Limb (tissue), 2 donors: ENCODE results near the gene FBXL17.

ENCODE experiments used
- DNase-seq, 2 donors: peaks; one replicate each; pipeline ENCODE4 v3.0.0-alpha.2; 2016; ENCODE audit errors: extremely low spot score in 2 of 2

FBXL17 gene

DNA sequence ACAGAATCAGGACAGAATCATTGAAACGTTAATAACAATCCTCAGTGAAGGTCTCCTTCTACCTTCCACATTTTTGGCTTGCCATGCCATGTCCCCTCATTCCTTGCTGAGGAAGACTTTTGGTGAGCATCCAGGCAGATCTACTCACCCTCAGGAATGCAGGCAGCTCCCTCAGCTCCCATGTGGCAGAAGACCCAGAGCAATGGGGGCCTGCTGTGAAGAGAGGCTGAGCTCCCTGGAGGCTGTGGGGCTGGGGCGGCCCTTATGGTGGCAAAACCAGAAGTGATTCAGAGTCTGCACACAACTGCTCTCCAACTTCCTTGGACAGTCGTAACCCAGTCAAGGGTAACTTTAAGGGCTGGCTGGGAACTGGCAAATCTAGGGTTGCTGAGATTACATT, 463.9 kb downstream of the FBXL17 start:
- no peak for DNase-seq

GRCh38 chr5:107916731-107917725, 464.9 kb downstream of the FBXL17 start:
- no peak for DNase-seq

DNA sequence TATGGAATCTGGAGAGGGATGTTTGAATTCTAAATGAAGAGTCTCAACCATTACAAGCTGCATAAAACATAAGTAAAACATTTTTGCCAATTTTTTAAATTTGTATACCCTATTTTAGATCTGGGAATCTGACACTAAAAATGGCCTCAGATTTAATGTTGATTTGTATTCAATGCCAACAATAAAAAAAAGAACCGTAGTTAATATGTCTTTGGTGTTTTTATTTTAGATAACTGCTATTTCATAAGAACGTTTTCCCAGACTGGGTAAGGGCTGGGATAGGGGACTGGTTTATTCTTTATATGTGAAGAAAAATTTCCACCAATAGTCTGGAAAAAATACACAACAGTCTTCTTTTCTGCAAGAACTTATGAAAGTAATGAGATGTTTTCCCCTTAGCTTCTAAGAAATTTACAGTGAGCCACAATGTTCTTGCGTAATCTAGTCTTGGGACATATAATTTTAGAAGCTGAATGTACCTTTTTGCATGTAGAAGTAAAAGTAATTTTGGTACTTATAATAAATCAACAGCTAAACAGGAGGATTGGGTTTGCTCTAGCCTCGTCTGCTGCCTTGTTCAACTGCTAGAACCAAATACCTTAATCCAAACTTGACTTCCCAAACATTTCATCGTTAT, 466.6 kb downstream of the FBXL17 start:
- no peak for DNase-seq

DNA sequence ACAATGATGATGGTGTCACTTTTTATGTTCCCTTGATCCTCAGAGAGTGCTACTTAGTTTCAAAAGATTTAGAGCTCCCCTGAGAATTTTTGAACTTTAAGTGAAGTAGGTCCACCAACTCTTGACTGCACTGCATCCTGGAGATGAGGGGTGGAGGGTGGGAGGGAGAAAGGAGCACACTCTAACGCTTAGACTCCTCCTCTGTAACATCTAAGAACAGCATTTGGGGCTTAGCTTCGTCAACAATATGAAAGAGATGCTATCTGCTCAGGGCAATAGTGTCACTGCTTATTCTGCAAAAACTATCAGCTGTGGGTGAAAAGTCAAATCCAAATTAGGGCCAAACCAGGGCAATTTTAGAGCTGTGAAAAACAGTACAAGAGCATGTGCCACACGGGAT, 468.4 kb downstream of the FBXL17 start:
- DNase-seq: no peak

- DNase-seq: no peak
These were observed 481.2 kb downstream of the FBXL17 start for GRCh38 chr5:107900721-107901120.

GRCh38 chr5:107894361-107894760, 487.5 kb downstream of the FBXL17 start:
- no peak for DNase-seq

- no peak for DNase-seq
These were observed 488.3 kb downstream of the FBXL17 start for GRCh38 chr5:107893642-107894041.

GRCh38 chr5:107889387-107889786, 492.5 kb downstream of the FBXL17 start:
- DNase-seq: no peak

DNA sequence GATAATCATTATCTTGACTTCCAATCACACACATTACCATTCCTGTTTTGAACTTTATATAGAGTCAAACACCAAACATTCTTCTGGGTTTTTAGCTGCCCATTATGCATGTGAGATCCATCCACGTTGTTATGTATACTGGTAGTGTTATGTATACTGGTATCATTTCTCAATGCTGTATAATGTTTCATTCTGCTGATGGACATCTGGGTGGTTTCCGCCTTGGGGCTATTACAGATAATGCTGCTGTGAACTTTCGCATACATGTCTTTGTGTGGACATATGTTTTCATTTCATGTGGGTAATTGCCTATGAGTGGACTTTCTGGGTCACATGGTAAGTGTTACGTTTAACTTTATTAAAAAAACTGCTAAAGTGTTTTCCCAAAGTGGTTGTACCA, 493.4 kb downstream of the FBXL17 start:
- no peak for DNase-seq

DNA sequence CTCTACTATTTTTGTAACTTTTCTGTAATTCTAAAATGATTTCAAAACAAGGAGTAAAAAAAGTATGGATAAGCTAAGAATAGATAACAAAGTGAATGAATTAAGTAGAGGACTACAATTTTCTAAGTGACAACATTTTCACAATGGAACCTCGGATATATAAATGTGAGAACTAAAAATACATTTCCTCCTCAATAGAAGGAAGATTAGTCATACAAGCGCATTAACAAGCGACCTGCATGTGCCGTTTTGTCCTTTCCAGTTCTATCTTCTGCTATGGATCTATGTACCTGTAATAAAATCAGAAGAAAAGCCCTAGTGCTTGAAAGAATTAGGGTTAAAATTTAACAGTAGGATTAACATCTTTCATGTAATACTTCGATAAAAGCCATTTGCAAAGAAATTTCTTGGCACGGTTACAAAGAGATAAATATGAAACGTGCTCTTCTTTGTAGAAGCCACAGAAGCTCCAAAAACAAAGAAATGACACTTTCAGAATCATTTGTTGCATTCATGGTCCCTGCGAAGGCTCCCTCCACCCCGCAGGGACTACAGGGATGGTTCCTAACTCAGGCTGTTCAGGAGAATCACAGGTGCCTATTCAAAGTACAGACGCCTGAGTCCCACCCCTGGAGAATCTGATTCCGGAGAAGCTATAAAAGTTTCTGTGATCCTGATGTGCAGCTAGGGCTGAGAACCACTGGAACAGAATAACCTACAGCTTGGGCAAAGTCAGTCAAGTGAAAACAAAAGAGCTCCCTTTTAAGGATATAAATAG, 494.5 kb downstream of the FBXL17 start:
- DNase-seq: no peak

GRCh38 chr5:107885601-107886000, 496.3 kb downstream of the FBXL17 start:
- no peak for DNase-seq

GRCh38 chr5:107884871-107885270, 497.0 kb downstream of the FBXL17 start:
- DNase-seq: no peak

GRCh38 chr5:107878661-107879060, 503.2 kb downstream of the FBXL17 start:
- no peak for DNase-seq

- DNase-seq: no peak
These were observed 505.0 kb downstream of the FBXL17 start for GRCh38 chr5:107876906-107877305.

DNA sequence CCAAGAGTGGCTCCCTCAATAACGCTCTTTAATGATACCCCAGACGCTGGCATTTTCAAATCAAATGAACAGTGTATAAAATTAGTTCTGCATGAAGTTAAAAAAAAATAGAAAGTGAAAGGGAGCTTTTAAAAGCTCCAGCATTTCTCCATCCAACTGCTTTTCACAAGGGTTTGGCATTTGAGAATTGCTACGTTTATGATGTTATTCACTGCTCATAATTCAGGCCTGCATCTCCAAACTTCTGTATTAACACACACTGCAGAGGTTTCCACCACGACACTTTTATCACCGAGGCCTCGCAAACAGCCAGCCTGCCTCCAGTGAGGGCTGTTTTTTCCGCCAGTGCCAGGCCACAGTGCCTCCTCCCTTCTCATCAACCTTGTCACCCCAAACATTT, 505.6 kb downstream of the FBXL17 start:
- no peak for DNase-seq

GRCh38 chr5:107875833-107876232, 506.1 kb downstream of the FBXL17 start:
- DNase-seq: no peak

- no peak for DNase-seq
These were observed 507.1 kb downstream of the FBXL17 start for GRCh38 chr5:107874795-107875194.

DNA sequence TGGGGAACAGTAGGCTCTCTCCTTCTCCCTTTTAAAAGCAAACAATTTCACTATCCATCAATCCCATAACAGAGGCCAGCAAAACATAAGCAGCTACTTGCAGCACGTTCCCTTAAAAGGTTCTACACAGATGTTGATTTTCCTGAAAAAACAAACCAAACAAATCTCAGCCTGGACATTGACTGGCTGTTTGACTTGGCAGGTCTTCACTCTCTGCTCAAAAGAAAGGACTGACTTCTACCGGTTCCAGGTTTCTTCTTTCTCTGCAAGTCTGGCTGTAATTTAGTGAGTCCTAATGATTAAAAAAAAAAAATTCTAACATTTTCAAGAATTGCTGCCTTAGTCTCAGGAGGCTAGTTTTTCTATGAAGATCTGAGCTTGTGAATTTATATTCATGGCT, 508.0 kb downstream of the FBXL17 start:
- DNase-seq: no peak

DNA sequence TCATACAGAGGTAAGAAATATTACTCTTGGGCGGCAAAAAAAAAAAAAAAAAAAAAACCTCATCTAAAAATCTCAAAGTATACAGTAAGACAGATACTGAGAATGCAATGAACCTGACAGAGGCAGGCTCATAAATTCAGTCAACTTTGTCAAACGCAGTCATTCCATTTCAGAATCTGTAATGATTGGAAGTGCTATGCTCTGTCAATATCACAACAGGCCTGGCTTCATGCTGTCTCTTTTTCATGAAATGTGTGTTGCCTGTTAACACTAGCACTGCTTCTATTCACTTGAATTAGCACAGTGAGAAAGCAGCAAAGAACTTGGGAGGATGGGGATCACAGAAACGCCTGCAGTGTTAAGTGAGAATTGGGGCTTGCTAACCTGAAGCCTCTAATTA, 510.9 kb downstream of the FBXL17 start:
- no peak for DNase-seq

GRCh38 chr5:107869438-107870115, 512.3 kb downstream of the FBXL17 start:
- DNase-seq: no peak

DNA sequence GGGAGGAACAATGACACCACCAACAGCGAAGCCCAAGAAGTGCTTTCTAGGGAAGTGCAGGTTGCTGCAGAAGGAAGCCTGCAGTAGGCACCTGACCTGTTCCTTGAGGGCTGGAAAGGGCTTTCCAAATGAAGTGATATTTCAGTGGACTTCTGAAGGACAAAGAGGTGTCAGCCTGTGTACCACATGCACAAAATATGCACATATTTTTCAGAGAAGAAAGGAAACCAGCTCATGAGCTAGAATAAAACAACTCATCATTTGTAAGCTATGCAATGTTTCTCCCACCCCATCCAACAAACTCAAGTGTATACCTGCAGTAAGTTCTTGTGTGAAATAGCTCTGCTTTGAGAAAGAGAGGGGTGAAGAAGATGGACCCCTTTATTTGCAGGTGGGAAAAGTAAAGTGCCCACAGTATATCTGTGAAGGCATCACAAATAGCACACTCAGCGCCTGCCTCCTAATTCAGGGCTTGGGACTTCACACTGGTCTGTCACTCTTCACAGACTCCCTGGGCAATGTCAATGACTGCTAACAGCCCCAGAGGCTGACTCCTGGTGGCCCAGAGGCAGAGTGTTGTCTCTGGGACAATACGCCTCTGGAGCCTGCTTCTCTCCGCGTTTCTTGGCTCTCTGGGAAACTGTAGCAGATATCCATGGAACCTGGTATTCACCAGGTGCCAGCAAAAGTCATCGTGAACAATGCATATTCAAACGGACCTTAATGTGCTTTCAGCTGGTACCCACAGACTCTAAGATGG, 513.1 kb downstream of the FBXL17 start:
- DNase-seq: no peak
